Hepatocyte (in vitro differentiated cells): ENCODE data around the gene AIFM3. TPM values are rescaled to one million over a fixed set of nuclear protein-coding genes. Genes with fewer than 3 reads are reported as not detected.
"Not testable (repeated sequence)": the region's sequence is repeated elsewhere in the genome, so short reads cannot be mapped to it uniquely, and the experiment has no call there.

Experiments used
- DNase-seq: peaks from one replicate; pipeline ENCODE4 v3.0.0-alpha.2; 2016; ENCODE audit warnings: low spot score
- H2AFZ ChIP-seq: fragments of 200-600 bp; sonication (generic); 2 replicates; pipeline ENCODE4 v1.6.0; 2016; ENCODE audit warnings: antibody characterized with exemption, mild to moderate bottlenecking
- H3K27ac ChIP-seq: fragments of 200-600 bp; sonication (generic); 2 replicates; pipeline ENCODE4 v1.5.1; 2016; ENCODE audit warnings: mild to moderate bottlenecking
- H3K27me3 ChIP-seq: fragments of 200-600 bp; sonication (generic); 2 replicates; pipeline ENCODE4 v1.6.1; 2016
- H3K36me3 ChIP-seq: fragments of 200-600 bp; sonication (generic); replicated peaks from 2 replicates; pipeline ENCODE4 v1.5.1; 2016; ENCODE audit warnings: low read depth; ENCODE audit not compliant: insufficient read depth
- H3K4me1 ChIP-seq: fragments of 200-600 bp; sonication (generic); 2 replicates; pipeline ENCODE4 v1.5.1; 2016; ENCODE audit warnings: mild to moderate bottlenecking, moderate library complexity; ENCODE audit not compliant: insufficient read depth
- H3K4me2 ChIP-seq: fragments of 200-600 bp; sonication (generic); 2 replicates; pipeline ENCODE4 v1.6.0; 2016
- H3K4me3 ChIP-seq: fragments of 200-600 bp; sonication (generic); 2 replicates; pipeline ENCODE4 v1.5.1; 2016; ENCODE audit warnings: mild to moderate bottlenecking
- H3K79me2 ChIP-seq: fragments of 200-600 bp; sonication (generic); 2 replicates; pipeline ENCODE4 v1.6.0; 2017; ENCODE audit warnings: mild to moderate bottlenecking
- H3K9me2 ChIP-seq: fragments of 200-600 bp; sonication (generic); replicated peaks from 2 replicates; pipeline ENCODE4 v1.6.0; 2017; ENCODE audit warnings: mild to moderate bottlenecking; ENCODE audit not compliant: insufficient read depth
- H3K9me3 ChIP-seq: fragments of 200-600 bp; sonication (generic); 2 replicates; pipeline ENCODE4 v1.5.1; 2016; ENCODE audit warnings: low read depth, mild to moderate bottlenecking
- H4K20me1 ChIP-seq: fragments of 200-600 bp; sonication (generic); 2 replicates; pipeline ENCODE4 v1.6.0; 2016; ENCODE audit warnings: mild to moderate bottlenecking; ENCODE audit not compliant: insufficient read depth, poor library complexity, severe bottlenecking
- CTCF ChIP-seq: fragments of 200-600 bp; sonication (generic); IDR thresholded peaks from 2 replicates; pipeline ENCODE4 v1.5.1; 2016; ENCODE audit warnings: antibody characterized with exemption, mild to moderate bottlenecking; ENCODE audit not compliant: poor library complexity
- EZH2 ChIP-seq: fragments of 200-600 bp; sonication (generic); IDR thresholded peaks from 2 replicates; pipeline ENCODE4 v1.6.1; 2016; ENCODE audit warnings: antibody characterized with exemption, mild to moderate bottlenecking, borderline replicate concordance
- EZH2phosphoT487 ChIP-seq: fragments of 200-600 bp; sonication (generic); IDR thresholded peaks from one replicate; pipeline ENCODE4 v1.6.1; 2018; ENCODE audit warnings: antibody characterized with exemption, mild to moderate bottlenecking, low read depth, moderate library complexity; ENCODE audit not compliant: unreplicated experiment, severe bottlenecking
- WGBS: methylation state at CpG from one replicate; pipeline ENCODE4 v1.1.6; 2016; ENCODE audit warnings: low lambda C conversion rate; ENCODE audit errors: missing lambda C conversion rate; 5-methylcytosine and 5-hydroxymethylcytosine counted together
- polyA plus RNA-seq: library from polyadenylated mRNA; unstranded; fragments of >200 nt; fragmentation: Nextera tagmentation; extraction: Ambion mirVana; gene quantifications from 2 replicates; pipeline ENCODE4 v1.2.1, GENCODE V29; 2016
- total RNA-seq: library from RNA; depleted of rRNA; stranded (reverse); fragments of >200 nt; gene quantifications from 2 replicates; pipeline ENCODE4 v1.2.3, GENCODE V29; 2014

Gene AIFM3
- total and polyA plus RNA-seq, 2 experiments from 2014 or later = 1.7 to 3.1 TPM

DNA sequence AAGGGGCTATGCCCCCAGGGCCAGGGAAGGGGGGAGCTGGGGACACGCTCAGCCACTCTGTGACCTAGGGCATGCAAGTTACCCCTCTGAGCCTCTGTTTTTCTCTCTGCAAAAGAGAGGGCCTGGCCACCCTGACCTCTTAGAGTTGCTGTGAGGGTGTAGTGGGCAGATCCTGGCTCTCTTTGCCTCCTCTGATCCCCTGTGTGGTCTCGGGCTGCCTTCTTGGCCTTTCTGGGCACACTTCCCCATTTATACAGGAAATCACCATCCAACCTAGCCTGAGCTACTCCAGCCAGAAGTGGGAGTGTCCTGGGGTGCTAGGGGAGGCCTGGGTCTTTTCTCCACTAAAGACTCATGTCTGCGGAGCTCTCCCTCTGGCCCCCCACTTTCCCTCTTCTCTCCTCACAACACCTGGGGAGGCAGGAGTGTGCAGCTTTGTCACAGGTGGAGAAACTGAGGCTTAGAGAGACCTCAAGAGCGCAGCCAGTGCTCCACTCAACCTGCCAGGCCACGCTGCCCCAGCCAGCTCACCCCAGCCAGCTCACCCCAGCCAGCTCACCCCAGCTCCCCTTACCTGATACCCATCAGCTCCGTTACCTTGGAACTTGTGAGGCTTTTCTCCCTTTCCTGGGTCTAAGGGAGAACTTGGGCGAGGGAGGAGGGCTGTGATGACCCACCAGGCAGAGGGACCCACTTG, 1.4 kb downstream of the AIFM3 start:
- Histone ChIP-seq H3K36me3 (no peaks in the 10 kb centered on the region), H3K4me2 (no peak overlapping the region), H3K27ac (no peak overlapping the region), H4K20me1 (no peaks in the 10 kb centered on the region), H3K4me3 (no peak overlapping the region), H3K79me2 (no peaks in the 10 kb centered on the region), H3K9me3 (no peaks in the 10 kb centered on the region), H3K4me1 (no peaks in the 10 kb centered on the region), H3K9me2 (no peaks in the 10 kb centered on the region), H2AFZ (no peak overlapping the region), H3K27me3 (peaks cover 9% of the 10 kb centered on the region)
- DNase-seq = no peak
- TF ChIP-seq EZH2phosphoT487 = no peak
- TF ChIP-seq CTCF = no peak
- TF ChIP-seq EZH2 = no peak
- WGBS = 84% methylated on average over 6 of the region's 7 CpGs

DNA sequence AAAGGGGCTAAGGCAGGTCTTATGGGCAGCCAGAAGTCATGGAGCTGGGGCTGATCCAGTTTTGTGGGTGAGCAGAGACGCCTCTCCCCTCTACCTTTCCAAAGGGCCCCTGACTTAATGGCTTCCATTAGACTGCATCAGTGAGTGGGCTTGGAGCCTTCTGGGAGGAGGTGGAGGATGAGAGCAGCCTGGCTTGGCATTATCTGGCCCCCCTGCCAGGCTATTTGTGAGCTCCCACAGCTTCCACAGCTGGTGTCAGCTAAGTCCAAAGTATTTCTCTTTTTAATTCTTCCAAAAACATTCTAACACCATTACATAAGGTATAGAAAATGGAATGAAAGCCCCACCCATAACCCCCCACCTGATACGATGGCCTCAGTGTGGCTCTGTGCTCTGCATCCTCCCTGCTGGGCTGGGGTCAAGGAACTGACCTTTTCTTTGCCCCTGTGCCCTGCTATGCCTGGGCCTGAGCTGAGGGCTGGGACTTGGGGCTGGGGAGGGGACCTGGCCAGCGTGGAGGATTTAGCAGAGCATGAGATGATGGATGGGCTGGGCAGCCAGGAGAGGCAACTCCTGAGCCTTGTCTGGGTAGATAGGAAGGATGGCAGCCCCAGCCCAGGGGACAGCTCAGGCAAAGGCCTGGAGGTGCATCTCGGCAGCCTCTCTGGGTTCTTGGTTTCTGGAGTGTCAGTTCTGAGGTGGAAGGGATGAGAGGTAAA, 4.0 kb downstream of the AIFM3 start:
- Histone ChIP-seq H2AFZ (no peak overlapping the region), H3K79me2 (no peaks in the 10 kb centered on the region), H3K4me1 (no peaks in the 10 kb centered on the region), H3K36me3 (no peaks in the 10 kb centered on the region), H4K20me1 (no peaks in the 10 kb centered on the region), H3K27ac (no peak overlapping the region), H3K27me3 (no peaks in the 10 kb centered on the region), H3K4me2 (no peak overlapping the region), H3K9me3 (no peaks in the 10 kb centered on the region), H3K9me2 (no peaks in the 10 kb centered on the region), H3K4me3 (no peak overlapping the region)
- 55% methylated on average over 4 of the region's 4 CpGs for WGBS
- no peak for DNase-seq
- TF ChIP-seq EZH2phosphoT487 (no peak), EZH2 (no peak), CTCF (no peak)

GRCh38 chr22:20972014-20972694, 5.1 kb downstream of the AIFM3 start:
- not testable (repeated sequence) for H3K27me3 ChIP-seq, H2AFZ ChIP-seq, H3K4me3 ChIP-seq, H3K9me3 ChIP-seq, H3K79me2 ChIP-seq, H3K4me2 ChIP-seq, H3K9me2 ChIP-seq, DNase-seq, H4K20me1 ChIP-seq, H3K27ac ChIP-seq, H3K4me1 ChIP-seq, H3K36me3 ChIP-seq
- 97% methylated on average over 11 of the region's 11 CpGs for WGBS
